NCI-H2227 (cell line): Measurements from ENCODE around the gene HUS1B.
"Not testable (repeated sequence)": the region's sequence is repeated elsewhere in the genome, so short reads cannot be mapped to it uniquely, and the experiment has no call there.

Experiments used
- DNase-seq: peaks from one replicate; lab custom pipeline; 2025; ENCODE audit not compliant: unreplicated experiment; lab: John Stamatoyannopoulos, UW

The HUS1B gene

GRCh38 chr6:656460-657252 lies at the start of gene HUS1B:
Gene HUS1B, minus strand, starts transcription at chr6:657100. Its CDS starts 156 bp downstream, at chr6:656944.
- DNase-seq = no peak

- DNase-seq = no peak
These were observed 49.2 kb upstream of the HUS1B start for GRCh38 chr6:706146-706545.

DNA sequence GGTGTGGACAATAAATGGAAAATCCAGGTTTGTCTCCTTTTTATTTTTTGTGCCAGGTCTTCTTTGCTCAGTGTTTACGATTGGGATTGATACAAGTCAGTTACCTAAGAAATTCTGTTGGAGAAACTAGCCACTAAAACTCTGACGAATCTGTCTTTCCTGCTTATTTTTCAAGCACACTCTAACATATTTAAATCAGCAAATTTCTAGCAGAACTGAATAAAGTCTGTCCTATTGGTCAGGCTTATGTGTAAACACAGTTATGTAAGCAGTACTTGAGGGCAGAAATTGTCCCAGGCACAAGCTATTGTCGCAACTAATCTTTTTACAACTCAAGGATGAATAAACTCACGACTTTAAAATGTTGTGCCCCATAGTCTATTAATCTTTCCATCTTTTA lies 48.1 kb upstream of the HUS1B start:
- DNase-seq = no peak

- DNase-seq = no peak
These were observed 47.1 kb upstream of the HUS1B start for GRCh38 chr6:704046-704445.

DNA sequence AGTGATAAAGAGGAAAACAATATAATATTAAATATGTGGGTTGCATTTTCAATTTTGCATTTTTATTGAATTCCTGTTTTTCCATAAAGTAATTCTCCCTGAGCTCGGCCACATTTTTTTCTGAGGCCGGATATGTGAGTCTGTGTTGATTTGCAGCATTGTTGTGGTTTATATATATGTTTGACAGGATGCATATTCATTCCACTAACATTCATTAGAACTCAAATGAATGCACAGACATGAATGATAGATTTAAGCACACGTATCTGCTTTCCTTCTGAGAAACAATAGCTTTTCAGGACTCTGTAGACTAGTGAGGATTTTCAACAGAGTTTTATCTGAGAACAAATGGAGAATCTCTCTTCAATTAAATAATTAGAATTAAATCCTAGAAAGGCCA lies 46.7 kb upstream of the HUS1B start:
- no peak for DNase-seq

- peak; percentile 25 for DNase-seq
These were observed 45.0 kb upstream of the HUS1B start for GRCh38 chr6:701700-702479.

DNA sequence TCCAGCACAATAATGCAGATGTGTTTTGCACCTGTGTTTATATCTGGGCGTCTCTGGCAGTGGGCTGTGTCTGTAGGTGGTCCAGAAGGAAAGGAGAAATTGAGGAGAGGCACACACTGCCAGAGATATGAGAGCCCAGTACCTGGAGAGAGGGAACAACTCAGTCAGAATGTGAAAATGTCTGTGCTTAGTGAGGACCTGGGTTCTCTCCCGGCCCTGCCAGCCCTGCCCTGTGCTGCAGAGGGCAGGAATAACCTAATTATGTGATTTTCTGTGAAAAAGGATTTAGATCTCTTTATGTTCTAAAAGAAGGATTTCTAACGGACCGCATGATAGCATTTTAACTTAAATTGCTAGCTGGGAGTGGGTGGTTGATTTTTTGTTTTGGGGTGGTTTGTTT lies 44.3 kb upstream of the HUS1B start:
- DNase-seq = no peak

DNA sequence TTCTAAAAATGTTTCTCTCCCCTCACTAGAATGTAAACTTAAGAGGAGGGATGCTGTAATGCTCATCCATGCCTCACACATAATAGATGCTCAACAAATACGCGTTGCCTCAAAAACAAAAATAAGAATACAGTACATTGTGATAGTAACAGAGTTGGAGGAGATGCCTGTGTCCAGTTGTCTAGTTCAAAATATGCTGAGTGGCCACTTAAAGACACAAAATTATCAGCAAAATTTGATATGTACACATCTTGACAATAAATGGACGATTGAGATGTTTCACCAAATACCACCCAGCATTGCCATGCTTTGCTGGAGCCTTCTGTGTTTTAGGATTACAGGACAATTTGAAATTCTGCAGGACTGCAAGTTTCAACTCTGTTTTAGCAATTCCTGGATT lies 43.6 kb upstream of the HUS1B start:
- DNase-seq = no peak

DNA sequence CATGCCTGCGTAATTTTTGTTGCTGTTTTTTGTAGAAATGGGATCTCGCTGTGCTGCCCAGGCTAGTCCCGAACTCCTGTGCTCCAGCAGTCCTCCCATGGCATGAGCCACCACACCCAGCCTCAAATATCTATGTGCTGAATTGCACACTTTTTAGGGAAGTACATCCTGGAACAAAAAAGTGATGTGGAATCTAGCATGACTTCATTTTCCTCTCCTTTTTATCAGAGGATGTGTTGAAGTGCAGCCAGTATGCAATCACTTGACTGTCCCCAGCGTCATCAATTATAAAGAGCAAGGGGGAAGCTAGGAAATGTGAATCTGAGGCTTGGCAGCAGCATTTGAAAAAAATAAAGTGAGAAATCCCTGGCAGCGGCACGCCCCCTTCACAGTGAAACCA lies 42.4 kb upstream of the HUS1B start:
- peak; percentile 37 for DNase-seq

DNA sequence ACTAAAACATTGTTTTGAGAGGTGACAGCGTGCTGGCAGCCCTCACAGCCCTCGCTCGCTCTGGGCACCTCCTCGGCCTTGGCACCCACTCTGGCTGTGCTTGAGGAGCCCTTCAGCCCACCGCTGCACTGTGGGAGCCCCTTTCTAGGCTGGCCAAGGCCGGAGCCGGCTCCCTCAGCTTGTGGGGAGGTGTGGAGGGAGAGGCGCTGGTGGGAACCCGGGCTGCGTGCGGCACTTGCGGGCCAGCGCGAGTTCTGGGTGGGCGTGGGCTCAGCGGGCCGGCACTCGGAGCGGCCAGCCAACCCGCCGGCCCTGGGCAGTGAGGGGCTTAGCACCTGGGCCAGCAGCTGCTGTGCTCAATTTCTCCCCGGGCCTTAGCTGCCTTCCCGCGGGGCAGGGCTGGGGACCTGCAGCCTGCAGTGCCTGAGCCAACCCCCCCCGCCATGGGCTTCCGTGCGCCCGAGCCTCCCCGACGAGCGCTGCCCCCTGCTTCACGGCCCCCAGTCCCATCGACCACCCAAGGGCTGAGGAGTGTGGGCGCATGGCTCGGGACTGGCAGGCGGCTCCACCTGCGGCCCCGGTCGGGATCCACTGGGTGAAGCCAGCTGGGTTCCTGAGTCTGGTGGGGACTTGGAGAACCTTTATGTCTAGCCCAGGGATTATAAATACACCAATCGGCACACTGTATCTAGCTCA lies 37.7 kb upstream of the HUS1B start:
- not testable (repeated sequence) for DNase-seq

DNA sequence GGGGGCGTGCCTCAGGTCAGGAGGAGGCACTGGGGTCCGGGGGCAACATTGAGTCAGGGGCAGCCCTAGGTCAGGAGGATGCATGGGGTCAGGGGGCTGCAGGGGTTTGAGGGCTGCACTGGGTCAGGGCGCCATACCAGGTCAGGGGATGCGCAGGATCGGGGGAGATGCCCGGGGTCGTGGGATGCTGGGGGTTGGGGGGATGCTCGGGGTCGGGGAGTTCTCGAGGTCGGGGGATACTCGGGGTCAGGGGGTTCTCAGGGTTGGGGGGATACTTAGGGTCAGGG lies 36.8 kb upstream of the HUS1B start:
- no peak for DNase-seq

DNA sequence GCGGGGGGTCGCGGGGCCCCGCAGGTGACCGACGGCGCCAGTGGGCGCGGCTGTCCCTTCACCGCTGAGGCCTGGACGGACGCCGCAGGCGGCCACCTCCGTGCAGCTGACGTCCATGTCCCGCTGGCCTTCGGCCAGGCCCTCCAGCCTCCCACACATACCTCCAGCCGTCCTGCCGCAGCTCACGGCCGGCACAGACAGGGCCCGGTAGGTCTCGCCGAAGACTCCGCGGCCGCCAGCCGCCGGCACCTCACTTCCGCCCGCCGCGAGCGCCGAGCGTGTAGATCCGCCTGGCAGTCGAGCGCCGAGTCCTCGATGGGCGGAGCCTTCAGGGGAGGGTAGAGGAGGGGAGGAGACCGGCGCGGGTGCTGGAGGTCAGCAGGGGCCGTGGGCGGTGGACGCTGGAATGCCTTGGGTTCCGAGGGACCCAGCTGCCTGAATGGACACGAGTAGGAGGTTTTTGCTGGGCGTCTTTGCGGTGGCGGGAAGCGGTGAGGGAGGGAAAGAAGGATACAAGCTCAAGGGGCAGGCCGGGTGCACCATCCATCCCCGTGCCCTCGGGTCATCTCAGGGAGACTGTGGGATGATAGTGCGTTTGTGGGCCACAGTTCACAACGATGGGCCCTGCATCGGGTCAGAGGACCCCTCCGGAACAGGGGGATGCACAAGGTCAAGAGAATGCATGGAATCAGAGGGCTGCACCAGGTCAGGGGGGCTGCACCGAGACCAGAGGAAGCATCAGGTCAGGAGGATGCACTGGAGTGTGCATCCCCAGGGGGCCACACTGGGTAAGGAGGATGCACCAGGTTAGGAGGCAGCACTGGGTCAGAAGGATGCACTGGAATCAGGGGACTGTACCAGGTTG lies 36.2 kb upstream of the HUS1B start, which contains the start of gene EXOC2:
Gene EXOC2, minus strand, starts transcription at position 282 of the 865 bp plus-strand sequence. CDS start 55,321 bp downstream, outside the sequence.
- peak; percentile 91 for DNase-seq

DNA sequence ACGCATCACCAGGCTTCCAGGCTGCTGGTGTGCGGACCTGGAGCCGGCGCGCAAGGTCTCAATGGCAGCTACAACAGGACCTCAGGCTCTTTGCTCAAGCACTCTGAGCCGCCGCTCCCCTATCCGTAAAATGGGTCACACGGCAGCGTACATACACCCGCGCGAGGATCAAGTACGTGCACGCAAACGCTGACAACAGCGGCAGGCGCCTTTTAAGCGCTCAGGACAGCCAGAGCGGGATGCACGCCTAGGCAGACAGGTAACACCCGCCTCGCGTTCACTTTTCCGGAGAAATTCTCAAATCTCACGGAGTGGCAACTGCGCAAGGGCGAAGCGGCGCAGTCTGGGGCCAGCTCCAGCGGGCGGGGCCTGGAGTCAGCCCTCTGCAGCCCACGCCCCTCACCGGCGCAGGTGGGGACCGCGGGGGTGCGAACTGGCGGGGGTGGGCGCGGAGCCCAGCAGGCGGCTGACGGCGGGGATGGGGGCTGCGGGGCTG lies 35.5 kb upstream of the HUS1B start:
- peak; percentile 79 for DNase-seq

DNA sequence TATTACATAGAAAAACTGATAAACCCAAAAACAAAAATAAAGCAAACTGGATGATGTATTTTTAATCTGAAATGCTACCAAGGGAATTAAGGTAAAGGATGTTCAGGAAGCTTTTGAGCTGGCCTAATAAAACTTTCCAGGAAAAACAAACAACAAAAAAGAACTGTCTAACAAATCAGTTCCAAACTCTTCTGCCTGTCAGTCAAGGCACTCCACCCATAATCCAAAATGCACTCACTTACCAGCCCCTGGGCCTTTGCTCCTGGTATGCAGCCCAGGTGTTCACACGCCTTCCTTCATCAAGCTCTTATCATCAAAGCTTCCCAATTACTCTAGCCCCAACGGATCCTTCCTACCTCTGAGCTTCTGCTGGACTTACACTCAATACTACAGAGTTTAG lies 32.3 kb upstream of the HUS1B start:
- DNase-seq = no peak

DNA sequence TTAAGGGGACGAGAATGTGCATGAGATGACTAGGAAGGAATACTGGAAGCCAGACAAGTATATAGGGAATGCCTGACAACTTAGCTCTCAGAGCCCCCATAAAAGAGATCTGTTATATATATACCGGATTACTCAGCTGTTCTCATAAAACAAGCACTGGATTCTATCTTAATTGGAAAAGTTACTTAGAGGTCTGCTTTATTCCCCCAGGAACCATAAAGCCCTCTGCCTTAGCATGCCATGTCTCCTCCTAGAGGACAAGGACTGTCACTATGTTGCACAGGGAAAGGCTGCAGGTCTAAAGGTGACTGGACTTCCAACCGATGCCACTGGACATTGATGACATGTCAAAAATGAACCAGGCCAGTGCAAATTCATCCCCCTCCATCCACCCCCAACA lies 29.6 kb upstream of the HUS1B start:
- no peak for DNase-seq

- no peak for DNase-seq
These were observed 28.1 kb upstream of the HUS1B start for GRCh38 chr6:684831-685636.

DNA sequence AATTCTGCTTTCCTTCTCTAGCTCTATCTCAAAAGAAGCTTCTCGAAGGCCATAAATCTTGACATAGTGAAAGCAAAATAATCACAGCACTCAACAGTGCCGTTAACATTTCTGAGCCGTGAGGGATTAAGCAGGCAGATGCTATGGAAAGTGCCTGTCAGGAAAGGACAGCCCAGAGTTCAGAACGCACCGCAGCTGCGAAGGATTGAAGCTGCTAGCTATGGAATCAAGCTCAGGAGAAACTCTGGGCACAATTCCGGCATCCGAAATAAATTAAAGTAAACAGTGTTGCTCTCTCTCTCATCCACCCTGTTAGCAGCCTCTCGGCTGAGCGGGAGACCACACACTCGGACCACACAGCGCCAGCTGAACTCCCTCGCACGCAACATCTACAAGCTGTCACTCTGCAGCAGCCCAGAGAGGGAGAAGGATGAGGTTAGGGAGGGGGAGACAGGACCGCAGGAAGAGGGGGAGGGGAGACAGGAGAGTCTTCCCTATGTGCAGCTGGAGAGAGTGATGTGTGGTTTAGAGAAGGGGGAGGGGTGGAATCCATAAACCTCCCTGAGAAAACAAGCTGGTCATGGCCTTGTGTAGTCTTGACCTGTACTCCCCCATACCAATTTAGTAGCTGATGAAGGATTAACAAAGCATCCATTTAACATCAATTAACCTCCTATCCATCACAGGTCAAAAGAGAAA lies 27.0 kb upstream of the HUS1B start:
- DNase-seq = peak; percentile 83

DNA sequence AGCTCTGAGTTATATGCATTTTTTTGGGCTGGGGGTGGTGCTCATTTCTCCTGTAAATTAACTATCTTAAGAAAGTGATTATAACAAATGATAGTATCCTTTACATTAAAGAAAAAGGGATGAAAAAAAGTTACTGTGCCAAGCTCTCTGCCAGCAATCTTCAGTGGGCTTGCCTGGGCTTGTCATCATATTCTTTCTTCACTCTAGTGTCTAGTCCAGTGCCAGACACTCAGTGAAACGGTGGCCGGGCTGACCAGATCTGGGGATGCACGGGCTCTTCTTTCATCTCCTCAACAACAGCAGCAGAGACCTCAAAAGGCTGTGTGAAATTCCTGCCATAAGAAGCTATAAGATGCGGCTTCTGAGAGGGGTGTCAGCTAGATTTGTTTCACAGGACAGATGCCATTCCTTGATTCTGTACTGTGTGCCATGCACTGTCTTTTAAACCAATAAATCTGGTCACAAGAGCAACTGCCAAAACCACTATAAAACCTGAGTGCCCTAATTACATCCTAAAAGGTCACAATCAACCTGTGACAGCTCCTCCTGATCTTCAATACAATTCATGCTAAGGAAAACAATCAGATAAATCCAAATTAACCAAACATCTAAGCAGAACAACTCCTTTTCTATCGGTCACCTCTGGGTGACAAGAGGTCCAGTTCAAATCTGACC lies 23.9 kb upstream of the HUS1B start:
- DNase-seq = no peak

GRCh38 chr6:680251-680650 lies 23.4 kb upstream of the HUS1B start:
- DNase-seq = no peak
